A549 (cell line): ENCODE data around the gene CNTN4. TPM values are rescaled to one million over a fixed set of nuclear protein-coding genes. Genes with fewer than 3 reads are reported as not detected.

ENCODE experiments used
- ATAC-seq, 2 experiments: fragments of 200-7000 bp in 1 of 2; fragments of >200 bp in 1 of 2; cut with Nextera tagmentation in 1 of 2; cut with Tn5 transposase in 1 of 2; 3 replicates each; pipeline versions ENCODE4 v1.8.0 to v1.9.1; 2018 to 2020; ENCODE audit warnings: mild to moderate bottlenecking in 1 of 2, moderate library complexity in 1 of 2
- CTCF ChIA-PET: fragments of 300-600 bp; sonication (Branson Sonifier 250); formaldehyde crosslinking; extraction: SDS; loops from one replicate; lab custom pipeline; 2021; ENCODE audit warnings: antibody characterized with exemption, inconsistent platforms; lab: Yijun Ruan, JAX
- POLR2A ChIA-PET: fragments of 350-600 bp; formaldehyde crosslinking; extraction: SDS; loops from one replicate; lab custom pipeline; 2021; ENCODE audit warnings: antibody characterized with exemption, inconsistent platforms; lab: Yijun Ruan, JAX
- DNase-seq, 2 experiments: peaks; one replicate each; pipeline versions ENCODE4 v3.0.0 to v3.0.0-alpha.2; 2011 to 2016; ENCODE audit warnings: low read depth in 1 of 2, low spot score in 1 of 2
- FAIRE-seq: peaks from 2 replicates; lab custom pipeline; 2011; peaks lifted over from hg19 to GRCh38; lab: Jason Lieb, UNC
- H3K27ac ChIP-seq, 2 experiments: fragments of >200 bp; sonication (Bioruptor Twin); formaldehyde crosslinking; 3 replicates each; pipeline ENCODE4 v1.5.1; 2016 to 2017
- H3K4me1 ChIP-seq: fragments of >200 bp; sonication (Bioruptor Twin); formaldehyde crosslinking; 3 replicates; pipeline ENCODE4 v1.6.1; 2016
- H3K4me2 ChIP-seq: fragments of >200 bp; sonication (Bioruptor Twin); formaldehyde crosslinking; 3 replicates; pipeline ENCODE4 v1.6.1; 2016
- H3K4me3 ChIP-seq: fragments of >200 bp; sonication (Bioruptor Twin); formaldehyde crosslinking; 3 replicates; pipeline ENCODE4 v1.5.1; 2016
- H3K9me3 ChIP-seq: fragments of >200 bp; sonication (Bioruptor Twin); formaldehyde crosslinking; 3 replicates; pipeline ENCODE4 v1.6.1; 2016
- BCL3 ChIP-seq: fragments of >200 bp; sonication (Bioruptor Twin); formaldehyde crosslinking; IDR thresholded peaks from 3 replicates; pipeline ENCODE4 v1.6.1; 2016
- BHLHE40 ChIP-seq: IDR thresholded peaks from 2 replicates; pipeline ENCODE4 v1.6.1; 2012; ENCODE audit warnings: low read depth, low read length, inconsistent platforms
- CEBPB ChIP-seq, 2 experiments: fragments of >200 bp in 1 of 2; sonication (Bioruptor Twin) in 1 of 2; formaldehyde crosslinking in 1 of 2; IDR thresholded peaks; 2 replicates each; pipeline ENCODE4 v1.6.1; 2012 to 2016
- CHD2 ChIP-seq: fragments of 150-350 bp; IDR thresholded peaks from 2 replicates; pipeline ENCODE4 v1.6.1; 2014; ENCODE audit warnings: low read length; ENCODE audit not compliant: partially characterized antibody
- CTCF ChIP-seq: fragments of >200 bp; sonication (Bioruptor Twin); formaldehyde crosslinking; IDR thresholded peaks from 3 replicates; pipeline ENCODE4 v1.5.1; 2016
- E2F6 ChIP-seq: IDR thresholded peaks from 2 replicates; pipeline ENCODE4 v1.6.1; 2012; ENCODE audit warnings: low read depth, borderline replicate concordance
- ELK1 ChIP-seq: fragments of 150-350 bp; IDR thresholded peaks from 2 replicates; pipeline ENCODE4 v1.6.1; 2014; ENCODE audit warnings: low read depth, mild to moderate bottlenecking, low read length
- ESRRA ChIP-seq: fragments of 150-350 bp; IDR thresholded peaks from 2 replicates; pipeline ENCODE4 v1.6.1; 2014; ENCODE audit warnings: mild to moderate bottlenecking, low read length, borderline replicate concordance
- HOXA7 ChIP-seq: fragments of 250-450 bp; sonication (Bioruptor Pico); IDR thresholded peaks from 2 replicates; pipeline ENCODE4 v1.5.0; 2020; ENCODE audit warnings: mild to moderate bottlenecking, moderate library complexity
- KDM1A ChIP-seq: fragments of 200-600 bp; sonication (generic); IDR thresholded peaks from 2 replicates; pipeline ENCODE4 v1.6.1; 2016; ENCODE audit warnings: low read depth, mild to moderate bottlenecking
- KDM5A ChIP-seq: fragments of 200-600 bp; sonication (generic); IDR thresholded peaks from 2 replicates; pipeline ENCODE4 v1.6.1; 2016; ENCODE audit warnings: antibody characterized with exemption, mild to moderate bottlenecking
- MYC ChIP-seq: IDR thresholded peaks from 2 replicates; pipeline ENCODE4 v1.6.1; 2012; ENCODE audit warnings: mild to moderate bottlenecking, inconsistent platforms, low read length, improper control_type of control experiment, borderline replicate concordance
- NR3C1 ChIP-seq: fragments of >200 bp; sonication (Bioruptor Twin); formaldehyde crosslinking; IDR thresholded peaks from 3 replicates; pipeline ENCODE4 v1.6.1; 2017
- PBX3 ChIP-seq: IDR thresholded peaks from 2 replicates; pipeline ENCODE4 v1.6.1; 2012
- POLR2A ChIP-seq: IDR thresholded peaks from 2 replicates; pipeline ENCODE4 v1.6.1; 2012; ENCODE audit warnings: mild to moderate bottlenecking, low read length
- RCOR1 ChIP-seq: fragments of 150-350 bp; IDR thresholded peaks from 2 replicates; pipeline ENCODE4 v1.6.1; 2014; ENCODE audit warnings: antibody characterized with exemption, low read length, low read depth
- RFX5 ChIP-seq: fragments of 450-650 bp; IDR thresholded peaks from 2 replicates; pipeline ENCODE4 v1.7.1; 2014; ENCODE audit warnings: antibody characterized with exemption, mild to moderate bottlenecking, moderate library complexity
- RNF2 ChIP-seq: fragments of 200-600 bp; sonication (generic); IDR thresholded peaks from 2 replicates; pipeline ENCODE4 v1.6.1; 2016; ENCODE audit warnings: low read depth, mild to moderate bottlenecking, antibody characterized with exemption, moderate library complexity, borderline replicate concordance
- SMC3 ChIP-seq: fragments of >200 bp; sonication (Bioruptor Twin); formaldehyde crosslinking; IDR thresholded peaks from 3 replicates; pipeline ENCODE4 v1.6.1; 2018; ENCODE audit warnings: inconsistent platforms
- ZC3H11A ChIP-seq: fragments of 450-650 bp; IDR thresholded peaks from 2 replicates; pipeline ENCODE4 v1.6.1; 2014; ENCODE audit warnings: antibody characterized with exemption, mild to moderate bottlenecking
- ZFP36 ChIP-seq: fragments of 450-650 bp; IDR thresholded peaks from 2 replicates; pipeline ENCODE4 v1.6.1; 2014; ENCODE audit warnings: borderline replicate concordance; ENCODE audit not compliant: partially characterized antibody
- ZSCAN20 ChIP-seq: fragments of 250-450 bp; sonication (Bioruptor Pico); IDR thresholded peaks from 2 replicates; pipeline ENCODE4 v1.8.0; 2022; ENCODE audit warnings: mild to moderate bottlenecking, moderate library complexity
- WGBS: methylation state at CpG from one replicate; pipeline ENCODE4 v1.1.6; 2017; ENCODE audit errors: missing lambda C conversion rate; 5-methylcytosine and 5-hydroxymethylcytosine counted together
- polyA plus RNA-seq, 4 experiments: library from polyadenylated mRNA; depleted of rRNA in 3 of 4; stranded (reverse); fragments of >200 nt; fragmentation: RNase III in 1 of 4; extraction: RNeasy Plus Mini Kit Qiagen cat#74134 plus additional on column Dnase treatment in 1 of 4; gene quantifications; 2 replicates in 3 of 4; 3 replicates in 1 of 4; pipeline ENCODE4 v1.2.3, GENCODE V29; 2011 to 2017

The CNTN4 gene
- polyA plus RNA-seq, 2 of the 4 experiments (the other 2 are of a cell fraction), result 0.03 TPM; not detected in 1

GRCh38 chr3:2923390-2923789 is 824.7 kb downstream of the CNTN4 start:
- CTCF ChIA-PET, result interaction anchor here (0.6 kb wide), 1 partner anchor 106 kb away, joined by 4 read pairs; no protein-coding TSS in a partner anchor
- no peak for DNase-seq
- TF ChIP-seq CEBPB (IDR thresholded peaks at IDR 0.05), result peak; percentile 49 to 71; a peak in 3 of 4 replicates
- no peak for TF ChIP-seq KDM1A
- TF ChIP-seq ESRRA, result no peak

GRCh38 chr3:2927259-2927658 is 828.6 kb downstream of the CNTN4 start:
- no peak overlapping the region for H3K4me2 ChIP-seq
- no peak overlapping the region for H3K27ac ChIP-seq
- CTCF ChIA-PET, result no interaction called here
- ATAC-seq, result no peak
- no peak for DNase-seq
- WGBS, result 0% methylated on average over 1 of the region's 1 CpG
- TF ChIP-seq BHLHE40 (no peak), HOXA7 (CRISPR knock-in tag) (no peak), RCOR1 (no peak)
- TF ChIP-seq, all 56 proteins: peak for 0
- Histone ChIP-seq H3K4me1 (no peaks in the 10 kb centered on the region), H3K4me3 (no peak overlapping the region), H3K9me3 (no peaks in the 10 kb centered on the region)
- FAIRE-seq, result no peak
- POLR2A ChIA-PET, result no interaction called here

More at GRCh38 chr3:2923390-2923789, 824.7 kb downstream of the CNTN4 start:
- no peak for ATAC-seq
- H3K4me2 ChIP-seq, result no peak overlapping the region
- no peak overlapping the region for H3K4me3 ChIP-seq
- WGBS, result 3% methylated on average over 3 of the region's 3 CpGs
- no peaks in the 10 kb centered on the region for H3K4me1 ChIP-seq
- H3K9me3 ChIP-seq, result no peaks in the 10 kb centered on the region
- H3K27ac ChIP-seq, result no peak overlapping the region
- no peak for FAIRE-seq
- POLR2A ChIA-PET, result no interaction called here

GRCh38 chr3:2929574-2929973 is 830.9 kb downstream of the CNTN4 start:
- ChIA-PET POLR2A (no interaction called here), CTCF (no interaction called here)
- no peak overlapping the region for H3K4me2 ChIP-seq
- no peak for DNase-seq
- ATAC-seq, result no peak
- no peak for FAIRE-seq
- no peaks in the 10 kb centered on the region for H3K4me1 ChIP-seq
- no peak overlapping the region for H3K27ac ChIP-seq
- H3K4me3 ChIP-seq, result no peak overlapping the region
- 12% methylated on average over 5 of the region's 5 CpGs for WGBS
- no peak for TF ChIP-seq MYC
- TF ChIP-seq ZFP36, result no peak
- no peak for TF ChIP-seq POLR2A
- H3K9me3 ChIP-seq, result no peaks in the 10 kb centered on the region

- WGBS, result 30% methylated on average over 4 of the region's 4 CpGs
- no peaks in the 10 kb centered on the region for H3K4me1 ChIP-seq
- no peak overlapping the region for H3K4me2 ChIP-seq
- ATAC-seq (no peak), FAIRE-seq (no peak), DNase-seq (no peak)
- no peak for TF ChIP-seq BCL3
- TF ChIP-seq KDM5A, result no peak
- TF ChIP-seq CHD2, result no peak
- TF ChIP-seq RFX5, result no peak
- no peak for TF ChIP-seq ZC3H11A
- TF ChIP-seq POLR2A, result no peak
- ChIA-PET POLR2A (no interaction called here), CTCF (no interaction called here)
- no peaks in the 10 kb centered on the region for H3K9me3 ChIP-seq
- H3K27ac ChIP-seq, result no peak overlapping the region
- no peak overlapping the region for H3K4me3 ChIP-seq
Measured at GRCh38 chr3:2931265-2931664, 832.6 kb downstream of the CNTN4 start.

- DNase-seq (no peak), ATAC-seq (no peak), FAIRE-seq (no peak)
- no peaks in the 10 kb centered on the region for H3K9me3 ChIP-seq
- H3K4me1 ChIP-seq, result no peaks in the 10 kb centered on the region
- no peak overlapping the region for H3K4me2 ChIP-seq
- no peak overlapping the region for H3K27ac ChIP-seq
- CTCF ChIA-PET, result no interaction called here
- H3K4me3 ChIP-seq, result no peak overlapping the region
- POLR2A ChIA-PET, result no interaction called here
- 31% methylated on average over 4 of the region's 4 CpGs for WGBS
- TF ChIP-seq RNF2, result no peak
- TF ChIP-seq PBX3, result no peak
- TF ChIP-seq ELK1, result no peak
- TF ChIP-seq ZSCAN20 (CRISPR knock-in tag), result no peak
- TF ChIP-seq SMC3, result no peak
- TF ChIP-seq MYC, result no peak
- no peak for TF ChIP-seq HOXA7 (CRISPR knock-in tag)
- TF ChIP-seq NR3C1, result no peak
- no peak for TF ChIP-seq E2F6
- TF ChIP-seq CHD2, result no peak
- TF ChIP-seq CTCF, result no peak
Measured at GRCh38 chr3:2934541-2934940, 835.9 kb downstream of the CNTN4 start.
